ENCODE data around the gene MEIS2.

Gene MEIS2

DNA sequence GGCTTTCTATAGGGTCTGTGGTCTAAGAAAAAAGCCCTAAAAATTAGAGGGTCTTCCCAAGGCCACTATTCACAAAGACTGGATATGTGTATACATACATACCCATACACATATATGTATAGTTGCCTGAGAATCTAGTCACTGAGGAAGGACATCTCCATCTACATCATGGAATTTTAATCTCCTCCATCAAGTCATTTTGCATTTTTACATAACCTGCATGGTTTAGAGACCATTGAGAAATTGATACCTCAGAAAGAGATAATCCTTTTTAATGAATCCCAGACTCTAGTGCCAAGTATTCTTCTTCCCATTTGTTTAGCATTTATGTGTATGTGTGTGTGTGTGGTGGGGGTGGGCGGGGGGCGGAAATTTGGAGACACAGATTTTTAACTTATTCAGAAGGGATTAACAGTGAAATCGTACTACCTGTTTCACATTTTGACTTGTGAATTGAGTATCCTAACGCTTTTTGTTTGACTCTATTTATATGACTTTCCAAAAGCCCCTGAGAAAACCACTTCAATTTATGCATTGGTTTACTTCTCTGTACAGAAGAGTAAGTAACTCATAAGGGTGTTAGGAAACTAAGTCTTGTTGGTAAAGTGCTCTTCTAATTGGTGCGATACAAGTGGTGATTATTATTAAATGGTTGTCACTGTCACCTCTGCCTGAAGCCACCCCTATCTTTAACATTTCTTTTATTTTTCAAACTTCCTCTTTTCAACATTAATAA lies 166.9 kb downstream of the MEIS2 start:
- DNase-seq (ENCODE audit: low spot score), result no peak

DNA sequence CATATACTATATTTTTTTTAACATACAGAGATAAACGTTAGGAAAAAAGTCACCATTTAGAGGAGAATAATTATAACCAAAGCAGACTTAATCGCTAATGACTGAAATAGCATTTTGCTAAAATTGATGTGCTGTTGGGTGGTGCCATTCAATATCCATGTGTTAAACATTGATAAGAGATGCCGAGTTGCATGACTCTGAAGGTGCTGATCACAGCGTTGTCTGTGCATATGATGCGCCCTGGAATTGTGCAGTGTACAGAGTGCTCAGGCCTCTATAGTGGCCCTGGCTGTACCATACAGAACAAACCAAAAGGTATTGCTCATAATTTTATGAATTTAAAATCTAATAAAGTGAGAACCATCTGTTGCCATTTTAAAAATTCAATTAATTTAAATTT lies 168.3 kb downstream of the MEIS2 start:
- no peak for DNase-seq (ENCODE audit: low spot score)

GRCh38 chr15:36931434-36931833 lies 168.9 kb downstream of the MEIS2 start:
- no peak for DNase-seq (ENCODE audit: low spot score)

DNA sequence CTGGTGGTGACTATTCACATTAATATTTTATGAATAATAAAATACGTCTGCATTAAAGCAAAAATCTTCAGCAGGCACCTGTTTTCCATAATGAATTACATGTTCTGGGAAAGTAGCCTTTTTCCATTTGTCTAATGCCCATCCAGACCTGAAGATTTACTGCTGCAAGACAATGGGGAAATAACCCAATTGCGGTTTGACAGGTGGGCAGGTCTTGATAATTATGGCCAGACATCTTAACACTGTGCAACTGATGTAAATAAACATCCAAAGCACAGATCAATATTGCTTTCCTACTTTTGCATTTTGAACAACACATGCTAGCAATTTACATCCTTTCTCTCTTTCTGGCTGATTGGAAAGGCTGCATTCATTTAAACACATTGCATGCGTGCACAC lies 173.9 kb downstream of the MEIS2 start:
- DNase-seq (ENCODE audit: low spot score), result no peak

DNA sequence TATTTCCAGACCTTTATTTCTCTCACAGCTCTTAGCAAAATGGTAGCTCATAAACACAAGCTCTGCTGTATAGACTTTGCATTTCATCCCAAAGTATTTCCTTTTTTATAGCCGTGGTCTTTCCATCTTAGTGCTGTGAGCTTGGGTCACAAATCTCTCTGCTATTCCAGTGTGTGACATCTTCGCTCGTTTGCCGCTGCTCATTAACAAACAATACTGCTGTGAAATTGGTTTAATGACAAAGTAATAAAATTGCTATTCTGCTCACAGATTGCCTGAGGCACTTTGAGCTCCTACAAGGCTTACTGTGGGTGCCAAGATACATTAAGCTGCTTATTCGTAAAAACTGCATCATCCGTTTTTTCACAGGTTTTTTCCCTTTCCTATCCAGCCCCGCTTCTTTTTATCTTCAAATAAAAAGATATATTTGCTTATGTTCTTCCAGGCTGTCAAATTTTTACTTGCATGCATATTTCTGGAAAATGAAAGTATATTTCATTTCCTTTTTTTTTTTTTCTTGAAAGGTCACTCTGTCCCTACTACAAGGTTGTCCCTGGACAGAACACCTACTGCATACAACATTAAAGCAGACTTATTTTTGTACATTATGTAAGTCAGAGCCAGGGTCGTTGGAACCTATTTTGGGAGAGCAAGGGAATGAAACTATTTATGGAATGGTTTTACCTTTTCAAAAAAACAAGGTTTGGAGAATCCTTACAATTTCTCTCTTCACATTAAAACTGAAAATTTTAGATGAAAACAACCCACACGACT lies 174.5 kb downstream of the MEIS2 start:
- no peak for DNase-seq (ENCODE audit: low spot score)

DNA sequence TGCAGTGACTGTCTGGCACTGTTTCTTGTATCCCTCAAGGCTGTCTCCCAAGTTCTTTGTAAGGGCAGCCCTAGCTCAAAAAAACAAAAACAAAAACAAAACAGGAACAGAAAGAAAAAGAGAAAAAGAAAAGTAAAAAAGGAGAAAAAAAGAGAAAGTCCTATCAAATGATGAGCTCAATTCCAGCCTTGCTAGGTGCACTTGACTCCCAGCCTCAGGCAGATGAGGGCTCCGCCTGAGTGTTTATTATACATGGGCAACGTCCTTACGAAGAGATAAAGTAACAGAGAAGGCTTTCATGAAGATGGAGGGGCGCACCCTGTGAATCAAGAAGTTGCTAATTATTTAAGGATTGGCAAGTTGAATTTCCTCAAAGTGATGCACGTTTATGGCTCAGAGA lies 175.3 kb downstream of the MEIS2 start:
- DNase-seq (ENCODE audit: low spot score), result no peak

GRCh38 chr15:36924034-36924433 lies 176.3 kb downstream of the MEIS2 start:
- DNase-seq (ENCODE audit: low spot score), result no peak

- no peak for DNase-seq (ENCODE audit: low spot score)
These were observed 178.8 kb downstream of the MEIS2 start for GRCh38 chr15:36921484-36922091.

DNA sequence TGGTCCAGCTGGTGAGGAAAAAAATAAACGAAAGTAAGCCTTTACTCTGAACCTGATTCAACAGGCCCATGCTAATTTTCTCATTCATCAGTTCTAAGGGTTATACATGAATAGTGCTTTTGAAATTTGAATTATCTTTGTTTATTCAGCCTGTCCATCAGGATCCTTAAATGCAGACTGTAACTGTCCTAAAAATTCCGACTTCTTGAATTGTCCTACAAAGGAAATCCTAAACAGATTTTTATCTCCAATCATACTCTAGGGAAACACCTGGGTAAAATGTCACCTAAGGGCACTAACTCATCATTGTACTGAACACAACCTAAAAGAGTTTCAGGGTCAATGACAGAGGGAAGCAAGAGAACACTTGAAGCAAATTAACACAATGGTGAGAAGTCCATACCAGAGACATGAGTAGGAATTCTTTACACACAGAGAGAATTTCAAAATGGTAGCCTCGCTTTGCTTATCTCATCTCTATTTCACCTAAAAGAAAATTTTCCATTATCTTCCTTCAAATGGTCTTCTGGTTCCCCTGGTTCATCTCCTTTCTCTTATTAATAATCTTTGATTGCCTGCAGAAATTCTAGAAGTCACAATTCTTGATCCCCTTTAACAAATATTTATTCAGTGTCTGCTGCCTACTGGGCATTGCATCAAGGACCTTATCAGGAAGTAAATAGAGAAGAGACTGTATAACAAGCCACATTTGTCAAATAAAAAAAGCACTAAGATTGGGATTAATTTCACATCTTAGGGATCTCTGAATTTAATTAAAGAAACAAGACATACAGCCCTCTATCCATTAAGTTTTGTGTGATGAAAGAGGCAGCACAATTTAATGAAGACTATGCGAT lies 182.7 kb downstream of the MEIS2 start:
- no peak for DNase-seq (ENCODE audit: low spot score)

DNA sequence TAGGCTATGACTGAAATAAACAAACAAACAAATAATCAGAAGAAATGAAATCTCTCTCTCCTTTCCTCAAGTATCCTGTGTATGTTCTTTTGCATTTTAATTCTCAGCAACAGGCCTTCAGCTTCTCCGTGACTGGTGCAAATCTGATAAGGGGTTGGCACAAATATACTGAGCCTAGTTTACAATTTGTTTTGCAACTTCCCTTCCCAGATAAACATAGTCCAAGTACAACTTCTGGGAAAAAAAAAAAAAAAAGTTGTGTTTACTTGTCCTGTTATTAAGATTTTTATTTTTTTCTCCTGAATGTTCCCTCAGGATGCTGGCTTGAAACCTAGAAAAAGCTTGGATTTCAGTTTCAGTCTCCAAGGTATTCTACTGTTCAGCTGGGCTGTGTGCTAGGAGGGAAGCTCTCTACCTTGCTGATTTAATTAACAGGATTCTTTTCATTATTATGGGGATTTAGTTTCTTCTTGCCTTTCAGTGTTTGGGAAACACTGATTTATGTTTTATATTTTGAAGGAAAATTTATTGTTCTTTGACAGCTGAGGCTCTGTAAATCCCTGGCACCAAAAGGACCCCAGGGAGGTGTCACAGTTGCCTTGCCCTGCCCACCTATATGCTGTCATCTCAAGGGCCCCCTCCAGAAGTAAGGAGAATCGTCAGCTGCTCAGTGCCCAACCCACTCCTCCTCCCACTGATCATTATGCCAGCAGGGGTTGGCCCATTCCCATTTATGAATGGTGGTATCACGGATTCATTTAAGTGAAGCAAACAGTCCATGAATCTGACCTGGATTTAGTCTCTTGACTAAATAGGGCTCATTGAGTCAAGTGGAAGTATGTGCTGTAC lies 185.2 kb downstream of the MEIS2 start:
- DNase-seq (ENCODE audit: low spot score), result no peak

- DNase-seq (ENCODE audit: low spot score), result no peak
These were observed 185.9 kb downstream of the MEIS2 start for GRCh38 chr15:36914466-36914865.

GRCh38 chr15:36912311-36912712 lies 188.0 kb downstream of the MEIS2 start:
- DNase-seq (ENCODE audit: low spot score), result peak; percentile 34

- peak; percentile 24 for DNase-seq (ENCODE audit: low spot score)
These were observed 188.9 kb downstream of the MEIS2 start for GRCh38 chr15:36911322-36911944.

GRCh38 chr15:36908991-36909390 lies 191.4 kb downstream of the MEIS2 start:
- DNase-seq (ENCODE audit: low spot score), result no peak

- no peak for DNase-seq (ENCODE audit: low spot score)
These were observed 193.1 kb downstream of the MEIS2 start for GRCh38 chr15:36907295-36907694.

GRCh38 chr15:36905908-36906307 lies 194.4 kb downstream of the MEIS2 start:
- DNase-seq (ENCODE audit: low spot score), result peak; percentile 82

DNA sequence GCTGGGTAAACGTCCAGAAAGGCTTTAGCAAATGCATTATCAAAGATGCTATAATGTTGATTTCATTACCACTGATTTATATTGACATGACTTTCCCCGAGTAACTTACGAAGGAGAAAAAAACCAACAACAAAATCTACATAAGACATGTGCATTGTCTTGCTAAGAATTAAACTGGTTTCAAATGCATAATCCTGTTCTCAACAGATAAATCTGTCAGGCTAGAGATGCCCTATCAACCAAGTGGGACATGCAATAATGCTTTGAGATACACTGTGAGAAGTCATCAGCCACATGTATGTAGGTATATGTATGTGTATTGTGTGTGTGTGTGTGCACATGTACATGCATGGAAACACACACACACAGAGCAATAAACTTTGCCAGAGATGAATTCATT lies 195.6 kb downstream of the MEIS2 start:
- no peak for DNase-seq (ENCODE audit: low spot score)

GRCh38 chr15:36903922-36904556 lies 196.3 kb downstream of the MEIS2 start:
- DNase-seq (ENCODE audit: low spot score), result no peak

GRCh38 chr15:36903195-36903594 lies 197.2 kb downstream of the MEIS2 start:
- no peak for DNase-seq (ENCODE audit: low spot score)

GRCh38 chr15:36901012-36901411 lies 199.3 kb downstream of the MEIS2 start:
- no peak for DNase-seq (ENCODE audit: low spot score)

All from GM03348 (cell line).